Neuronal stem cell (in vitro differentiated cells): ENCODE results near the gene FOXI2.

Experiments
- DNase-seq: peaks from one replicate; pipeline ENCODE4 v3.0.0-alpha.2; 2013; ENCODE audit warnings: low spot score
- H2AFZ ChIP-seq: one replicate; pipeline ENCODE4 v1.6.1; 2013; ENCODE audit warnings: mild to moderate bottlenecking, low read length, inconsistent platforms
- H2AK5ac ChIP-seq: 2 replicates; pipeline ENCODE4 v1.6.1; 2013; ENCODE audit warnings: low read depth, mild to moderate bottlenecking, inconsistent platforms, low read length, moderate library complexity, mixed read lengths
- H2BK120ac ChIP-seq: 2 replicates; pipeline ENCODE4 v1.6.1; 2013; ENCODE audit warnings: low read depth, mild to moderate bottlenecking, inconsistent platforms, low read length, moderate library complexity, mixed read lengths
- H2BK12ac ChIP-seq: one replicate; pipeline ENCODE4 v1.6.1; 2013; ENCODE audit warnings: low read length, inconsistent platforms
- H2BK15ac ChIP-seq: 2 replicates; pipeline ENCODE4 v1.6.1; 2013; ENCODE audit warnings: mild to moderate bottlenecking, low read length, inconsistent platforms, mixed read lengths
- H2BK5ac ChIP-seq: one replicate; pipeline ENCODE4 v1.6.1; 2013; ENCODE audit warnings: inconsistent platforms, mild to moderate bottlenecking, low read length, moderate library complexity
- H3K14ac ChIP-seq: one replicate; pipeline ENCODE4 v1.6.1; 2013; ENCODE audit warnings: low read length, inconsistent platforms
- H3K18ac ChIP-seq: 2 replicates; pipeline ENCODE4 v1.6.1; 2013; ENCODE audit warnings: low read length, inconsistent platforms
- H3K23ac ChIP-seq: 2 replicates; pipeline ENCODE4 v1.6.1; 2013; ENCODE audit warnings: low read depth, mild to moderate bottlenecking, mixed read lengths, low read length, inconsistent platforms; ENCODE audit not compliant: poor library complexity
- H3K27ac ChIP-seq: replicated peaks from 3 replicates; pipeline ENCODE4 v1.5.1; 2013; ENCODE audit warnings: low read length, inconsistent platforms
- H3K27me3 ChIP-seq, 3 experiments: 2 replicates each; pipeline ENCODE4 v1.6.1; 2013; ENCODE audit warnings: low read length in 3 of 3, mild to moderate bottlenecking in 2 of 3, inconsistent platforms in 1 of 3, low read depth in 1 of 3, mixed read lengths in 1 of 3, moderate library complexity in 1 of 3; ENCODE audit not compliant: control insufficient read depth in 3 of 3, insufficient read depth in 3 of 3
- H3K36me3 ChIP-seq, 2 donors: replicated peaks in 1 of 2; 2 replicates each; pipeline ENCODE4 v1.6.1; 2013; ENCODE audit warnings: low read length in 2 of 2; ENCODE audit not compliant: control insufficient read depth in 2 of 2, insufficient read depth in 2 of 2
- H3K4ac ChIP-seq: 2 replicates; pipeline ENCODE4 v1.6.1; 2013; ENCODE audit warnings: inconsistent platforms, mild to moderate bottlenecking, low read length, moderate library complexity
- H3K4me1 ChIP-seq, 2 donors: 1 replicate in 1 of 2; 2 replicates in 1 of 2; pipeline ENCODE4 v1.6.1; 2013; ENCODE audit warnings: low read length in 2 of 2, low read depth in 1 of 2; ENCODE audit not compliant: control insufficient read depth in 2 of 2, insufficient read depth in 1 of 2
- H3K4me2 ChIP-seq: one replicate; pipeline ENCODE4 v1.6.1; 2013; ENCODE audit warnings: mild to moderate bottlenecking, low read length, inconsistent platforms; ENCODE audit not compliant: insufficient read depth, poor library complexity, severe bottlenecking
- H3K4me3 ChIP-seq, 2 donors: 2 replicates each; pipeline ENCODE4 v1.5.1; 2013; ENCODE audit warnings: low read length in 2 of 2, mild to moderate bottlenecking in 2 of 2, inconsistent platforms in 1 of 2, moderate library complexity in 1 of 2
- H3K79me1 ChIP-seq: one replicate; pipeline ENCODE4 v1.6.1; 2013; ENCODE audit warnings: low read depth, mild to moderate bottlenecking, inconsistent platforms, low read length, moderate library complexity
- H3K9ac ChIP-seq: one replicate; pipeline ENCODE4 v1.6.1; 2013; ENCODE audit warnings: mild to moderate bottlenecking, low read depth, low read length, inconsistent platforms; ENCODE audit not compliant: poor library complexity
- H3K9me3 ChIP-seq, 2 donors: replicated peaks in 1 of 2; 2 replicates each; pipeline versions ENCODE3 to v1.6.1; 2013; ENCODE audit warnings: low read length in 2 of 2, mild to moderate bottlenecking in 2 of 2, inconsistent platforms in 1 of 2, low read depth in 1 of 2, mixed read lengths in 1 of 2, moderate library complexity in 1 of 2; ENCODE audit not compliant: control insufficient read depth in 2 of 2, insufficient read depth in 1 of 2
- H4K8ac ChIP-seq: one replicate; pipeline ENCODE4 v1.6.1; 2013; ENCODE audit warnings: low read depth, mild to moderate bottlenecking, inconsistent platforms, low read length, moderate library complexity
- H4K91ac ChIP-seq: one replicate; pipeline ENCODE4 v1.6.1; 2013; ENCODE audit warnings: low read length, low read depth, mild to moderate bottlenecking, inconsistent platforms; ENCODE audit not compliant: poor library complexity
- WGBS, 2 donors: extraction: QIAGEN DNeasy Blood & Tissue Kit; methylation state at CpG; one replicate each; pipeline ENCODE4 v1.1.7; 2013; ENCODE audit warnings: missing lambda C conversion rate in 2 of 2, mixed read lengths in 1 of 2; ENCODE audit not compliant: insufficient read length in 2 of 2, insufficient replicate concordance in 1 of 2; ENCODE audit errors: extremely low coverage in 2 of 2; 5-methylcytosine and 5-hydroxymethylcytosine counted together

Gene FOXI2

GRCh38 chr10:127787873-127788272 is 50.9 kb downstream of the FOXI2 start:
- H4K8ac ChIP-seq = no peak overlapping the region
- WGBS, 2 donors = no CpG with 5 or more reads among the region's 2 CpGs
- H3K27me3 ChIP-seq = peaks cover 0 to 4% (median 0%) of the 10 kb centered on the region in 3 experiments
- no peak overlapping the region for H3K4me2 ChIP-seq
- no peak overlapping the region for H2AFZ ChIP-seq
- no peak overlapping the region for H2BK120ac ChIP-seq
- H3K79me1 ChIP-seq = no peaks in the 10 kb centered on the region
- DNase-seq = no peak
- peaks cover 0 to 3% of the 10 kb centered on the region in 2 donors for H3K4me1 ChIP-seq
- no peak overlapping the region for H2AK5ac ChIP-seq
- H3K18ac ChIP-seq = no peak overlapping the region
- no peaks in the 10 kb centered on the region for H3K36me3 ChIP-seq
- H4K91ac ChIP-seq = no peak overlapping the region
- H3K27ac ChIP-seq = no peak overlapping the region
- H3K4me3 ChIP-seq = no peak overlapping the region
- H2BK15ac ChIP-seq = no peak overlapping the region
- no peak overlapping the region for H2BK5ac ChIP-seq
- H3K4ac ChIP-seq = no peak overlapping the region
- H3K23ac ChIP-seq = no peak overlapping the region
- peaks cover 0 to 2% of the 10 kb centered on the region in 2 donors for H3K9me3 ChIP-seq
- no peak overlapping the region for H3K14ac ChIP-seq
- no peak overlapping the region for H3K9ac ChIP-seq
- no peak overlapping the region for H2BK12ac ChIP-seq

GRCh38 chr10:127790066-127790624 is 53.2 kb downstream of the FOXI2 start:
- no peak for DNase-seq
- no peak overlapping the region for H2BK15ac ChIP-seq
- H3K14ac ChIP-seq = no peak overlapping the region
- H2BK5ac ChIP-seq = no peak overlapping the region
- peaks cover 0 to 4% (median 0%) of the 10 kb centered on the region in 3 experiments for H3K27me3 ChIP-seq
- no peak overlapping the region for H2BK12ac ChIP-seq
- no peak overlapping the region for H3K23ac ChIP-seq
- H3K4me2 ChIP-seq = no peak overlapping the region
- H3K27ac ChIP-seq = no peak overlapping the region
- H3K9ac ChIP-seq = no peak overlapping the region
- H3K4me3 ChIP-seq = no peak overlapping the region
- no peak overlapping the region for H4K91ac ChIP-seq
- no peak overlapping the region for H2AK5ac ChIP-seq
- H2BK120ac ChIP-seq = no peak overlapping the region
- H3K36me3 ChIP-seq = no peaks in the 10 kb centered on the region
- no CpG with 5 or more reads among the region's 7 CpGs for WGBS, 2 donors
- no peaks in the 10 kb centered on the region for H3K79me1 ChIP-seq
- H3K18ac ChIP-seq = peak overlapping the region; percentile 9
- H3K9me3 ChIP-seq = no peaks in the 10 kb centered on the region
- H4K8ac ChIP-seq = no peak overlapping the region
- no peak overlapping the region for H2AFZ ChIP-seq
- H3K4ac ChIP-seq = no peak overlapping the region
- H3K4me1 ChIP-seq = peaks cover 0 to 3% of the 10 kb centered on the region in 2 donors
